ENCODE results near the gene GLIS1.

GLIS1 gene

DNA sequence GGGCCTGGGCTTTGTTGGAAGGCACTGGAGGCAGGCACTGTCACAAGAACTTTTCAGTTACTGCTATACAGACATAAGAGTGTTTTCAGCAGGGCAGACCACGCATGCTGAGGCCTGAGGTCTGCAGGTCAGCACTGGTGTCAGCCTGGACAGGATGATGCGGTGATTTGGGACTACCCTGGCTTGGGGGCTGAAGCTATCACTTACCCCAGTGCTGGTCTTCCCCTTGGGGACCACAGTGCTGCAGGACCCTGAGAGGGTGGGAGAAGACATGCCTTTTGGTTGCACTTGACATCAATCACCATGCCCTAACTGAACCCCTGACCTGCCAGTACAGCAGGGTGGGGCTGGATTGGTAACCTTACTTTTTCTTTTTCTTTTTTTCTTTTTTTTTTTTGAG lies 270.6 kb downstream of the GLIS1 start:
- CTCF ChIA-PET, result interaction anchor here (0.9 to 1.0 kb wide), 2 partner anchors 19 to 190 kb away, joined by 3 read pairs; no protein-coding TSS in a partner anchor
- no peak for DNase-seq
- Mint-ChIP-seq H3K4me1 (no peaks in the 10 kb centered on the region), H3K27me3 (peaks cover 11% of the 10 kb centered on the region), H3K4me3 (no peak overlapping the region), H3K36me3 (no peaks in the 10 kb centered on the region), H3K27ac (no peak overlapping the region), H3K9me3 (no peaks in the 10 kb centered on the region)

DNA sequence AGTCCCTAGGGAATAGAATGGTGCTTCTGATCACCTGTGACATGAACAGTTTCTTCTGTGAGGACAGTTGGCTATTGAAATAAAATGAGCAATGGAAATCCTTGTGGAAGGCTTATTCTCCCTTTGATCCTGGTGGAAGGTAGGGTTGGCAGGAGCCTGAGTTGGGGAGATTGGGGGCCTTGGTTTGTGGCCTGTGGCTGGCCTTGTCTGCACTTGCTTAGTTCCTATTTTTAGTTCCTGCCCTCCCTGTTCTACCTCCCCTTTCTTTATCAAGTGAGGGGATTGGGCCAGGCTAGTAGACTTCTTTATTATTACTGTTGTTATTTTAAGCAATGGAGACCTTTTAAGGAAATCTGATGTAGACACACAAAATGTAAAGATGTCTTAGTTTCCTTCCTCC lies 271.6 kb downstream of the GLIS1 start:
- Mint-ChIP-seq H3K36me3 (no peaks in the 10 kb centered on the region), H3K9me3 (no peaks in the 10 kb centered on the region), H3K27ac (no peak overlapping the region), H3K4me3 (no peak overlapping the region), H3K27me3 (peaks cover 11% of the 10 kb centered on the region), H3K4me1 (no peaks in the 10 kb centered on the region)
- CTCF ChIA-PET, result no interaction called here
- no peak for DNase-seq

DNA sequence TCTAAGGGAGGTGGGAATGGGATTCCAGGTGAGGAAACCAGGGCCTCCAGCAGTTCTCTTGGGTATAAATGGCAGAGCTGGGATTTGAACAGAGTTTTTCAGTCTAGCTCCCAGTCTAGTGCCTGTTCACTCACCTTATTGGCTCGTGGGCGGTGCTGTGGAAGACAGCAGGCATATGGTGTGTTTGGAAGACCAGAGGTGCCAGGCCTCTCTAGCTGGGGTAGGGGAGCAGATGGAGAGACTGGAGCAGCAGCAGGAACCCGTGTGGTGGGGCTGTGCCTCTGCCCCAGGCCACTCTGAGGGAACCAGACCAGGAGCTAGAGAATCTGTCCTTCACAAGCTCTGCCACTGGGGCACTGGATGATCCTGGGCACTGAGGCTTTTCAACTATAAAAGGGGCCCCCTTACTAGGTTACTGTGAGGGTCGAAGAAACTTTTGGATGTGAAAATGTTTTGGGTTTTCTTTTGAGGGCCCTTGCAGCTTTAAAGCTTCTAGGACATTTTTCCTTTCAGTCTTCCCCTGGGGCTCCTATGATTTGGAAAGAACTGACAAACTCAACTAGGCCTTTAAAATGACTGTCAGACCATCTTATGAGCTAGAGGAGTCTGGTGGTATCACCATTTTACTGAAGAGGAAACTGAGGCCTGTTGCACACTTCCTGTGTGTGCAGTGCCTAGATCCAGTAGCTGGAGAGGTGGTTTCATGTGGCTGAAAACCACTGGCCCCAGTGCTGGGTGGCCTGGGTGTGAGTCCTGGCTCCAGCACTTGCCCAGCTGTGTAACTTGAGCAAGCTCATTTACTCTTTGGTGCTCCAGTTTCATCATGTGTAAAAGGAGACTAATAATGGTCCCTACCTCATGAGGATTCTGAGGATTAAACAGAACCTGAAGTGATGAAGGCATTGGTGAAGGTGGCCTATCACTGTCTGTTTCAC lies 273.7 kb downstream of the GLIS1 start:
- no peaks in the 10 kb centered on the region for H3K4me1 Mint-ChIP-seq
- H3K4me3 Mint-ChIP-seq, result no peak overlapping the region
- H3K9me3 Mint-ChIP-seq, result no peaks in the 10 kb centered on the region
- peaks cover 11% of the 10 kb centered on the region for H3K27me3 Mint-ChIP-seq
- CTCF ChIA-PET, result interaction anchor here (1.0 to 1.3 kb wide), 2 partner anchors 15 to 191 kb away, joined by 3 to 4 read pairs; no protein-coding TSS in a partner anchor
- H3K36me3 Mint-ChIP-seq, result no peaks in the 10 kb centered on the region
- H3K27ac Mint-ChIP-seq, result no peak overlapping the region
- no peak for DNase-seq

DNA sequence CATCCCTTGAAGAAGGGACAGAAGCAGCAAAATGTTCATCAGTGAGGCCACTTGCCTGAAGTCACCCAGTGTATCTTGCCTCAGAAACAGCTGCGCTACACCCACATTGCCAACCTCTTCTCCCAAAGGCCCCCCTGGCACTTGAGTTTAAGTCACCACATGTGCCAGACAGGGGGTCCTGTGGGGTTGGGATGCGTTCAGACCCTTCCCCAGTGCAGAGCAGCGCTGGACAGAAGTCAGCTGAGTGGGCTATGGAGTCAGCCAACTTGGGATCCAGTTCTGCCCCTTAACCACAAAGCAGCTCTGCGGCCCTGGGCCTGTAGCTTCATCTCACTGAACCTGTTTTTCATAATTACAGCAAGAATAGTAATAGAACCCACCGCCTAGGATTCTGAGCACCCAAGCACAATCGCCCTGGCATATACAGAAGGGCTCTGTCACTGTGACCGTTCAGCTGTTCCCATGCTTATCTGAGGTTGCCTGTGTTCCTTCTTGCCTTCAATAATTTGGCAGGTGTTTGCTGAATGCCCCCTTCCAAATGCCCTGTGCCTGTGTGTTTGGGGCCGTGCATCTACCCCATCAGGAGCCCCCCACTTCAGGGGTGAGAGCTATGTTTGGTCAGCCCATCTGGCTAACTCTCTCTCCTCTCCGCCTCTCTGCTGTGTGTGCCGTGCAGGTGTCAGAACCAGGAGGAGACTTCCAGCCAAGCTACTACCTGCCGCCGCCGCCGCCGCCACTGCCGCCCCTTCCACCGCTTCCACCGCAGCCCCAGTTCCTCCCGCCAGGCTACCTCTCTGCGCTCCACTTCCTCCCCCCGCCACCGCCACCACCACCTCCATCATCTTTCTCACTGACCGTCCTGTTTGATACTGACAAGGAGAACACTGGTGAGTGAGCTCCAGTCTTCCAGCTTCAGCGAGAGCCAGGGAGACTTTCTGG lies 274.7 kb downstream of the GLIS1 start:
- DNase-seq, result no peak
- H3K9me3 Mint-ChIP-seq, result no peaks in the 10 kb centered on the region
- no peaks in the 10 kb centered on the region for H3K4me1 Mint-ChIP-seq
- H3K36me3 Mint-ChIP-seq, result no peaks in the 10 kb centered on the region
- H3K27me3 Mint-ChIP-seq, result peaks cover 6% of the 10 kb centered on the region
- H3K27ac Mint-ChIP-seq, result no peak overlapping the region
- CTCF ChIA-PET, result interaction anchor here (1.3 kb wide), 1 partner anchor 14 kb away, joined by 4 read pairs; no protein-coding TSS in a partner anchor
- H3K4me3 Mint-ChIP-seq, result no peak overlapping the region

DNA sequence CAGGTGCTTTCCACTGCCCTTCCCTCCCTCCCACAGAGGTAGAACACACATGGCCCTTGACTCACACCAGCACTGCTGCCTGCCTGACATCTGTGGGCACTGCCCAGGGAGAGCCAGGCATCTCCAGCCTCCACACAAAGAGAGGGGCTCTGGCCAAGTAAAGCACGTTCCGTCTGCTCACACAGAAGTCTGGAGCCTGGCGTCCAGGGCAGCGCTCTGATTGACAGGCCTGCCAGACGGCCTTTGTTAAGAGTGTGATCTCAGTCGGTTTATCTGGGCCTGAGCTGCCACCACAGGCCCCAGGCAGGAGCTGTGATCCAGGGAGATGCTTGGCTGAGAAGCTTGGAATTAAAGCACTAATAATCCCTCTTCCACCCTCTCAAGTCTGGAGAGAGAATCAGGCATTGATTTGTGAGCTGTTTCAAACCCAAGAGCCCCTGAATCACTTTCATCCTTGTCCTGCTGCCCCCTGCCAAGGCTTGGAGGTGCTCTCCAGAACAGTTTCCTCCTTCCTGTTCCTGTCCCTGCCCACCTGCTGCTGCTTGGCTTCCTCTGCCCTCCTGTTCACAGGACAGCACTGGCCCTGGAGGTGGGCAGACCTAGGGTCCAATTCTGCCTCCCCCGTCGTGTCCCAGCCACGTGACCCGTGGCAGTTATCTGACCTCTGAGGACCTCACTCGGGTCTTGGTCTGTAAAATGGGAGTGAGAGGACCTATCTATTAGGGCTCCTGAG lies 276.0 kb downstream of the GLIS1 start:
- no peak overlapping the region for H3K27ac Mint-ChIP-seq
- H3K4me3 Mint-ChIP-seq, result no peak overlapping the region
- no peaks in the 10 kb centered on the region for H3K4me1 Mint-ChIP-seq
- CTCF ChIA-PET, result no interaction called here
- H3K36me3 Mint-ChIP-seq, result no peaks in the 10 kb centered on the region
- H3K9me3 Mint-ChIP-seq, result no peaks in the 10 kb centered on the region
- no peak for DNase-seq
- peaks cover 6% of the 10 kb centered on the region for H3K27me3 Mint-ChIP-seq

DNA sequence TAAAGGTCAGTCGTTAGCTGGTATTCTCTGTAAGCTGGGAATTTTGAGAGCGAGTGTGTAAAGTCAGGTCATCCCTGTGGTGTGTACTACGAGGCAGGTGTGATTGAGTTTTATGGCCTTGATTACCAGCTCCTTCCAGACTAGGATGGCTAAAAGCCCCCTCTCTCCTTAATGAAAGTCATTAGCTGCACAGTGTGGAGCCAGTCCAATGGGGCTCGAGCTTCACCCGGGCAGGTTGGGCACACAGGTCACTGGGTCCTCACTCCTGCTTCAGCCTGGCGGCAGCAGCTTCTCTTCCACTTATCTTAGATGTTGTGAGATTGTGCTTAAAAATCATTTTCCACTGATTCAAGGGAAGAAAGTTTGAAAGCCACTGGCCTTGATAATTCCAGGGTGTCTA lies 276.8 kb downstream of the GLIS1 start:
- Mint-ChIP-seq H3K4me1 (no peaks in the 10 kb centered on the region), H3K36me3 (no peaks in the 10 kb centered on the region), H3K4me3 (no peak overlapping the region), H3K9me3 (no peaks in the 10 kb centered on the region), H3K27me3 (peaks cover 7% of the 10 kb centered on the region), H3K27ac (no peak overlapping the region)
- CTCF ChIA-PET, result no interaction called here
- DNase-seq, result no peak

DNA sequence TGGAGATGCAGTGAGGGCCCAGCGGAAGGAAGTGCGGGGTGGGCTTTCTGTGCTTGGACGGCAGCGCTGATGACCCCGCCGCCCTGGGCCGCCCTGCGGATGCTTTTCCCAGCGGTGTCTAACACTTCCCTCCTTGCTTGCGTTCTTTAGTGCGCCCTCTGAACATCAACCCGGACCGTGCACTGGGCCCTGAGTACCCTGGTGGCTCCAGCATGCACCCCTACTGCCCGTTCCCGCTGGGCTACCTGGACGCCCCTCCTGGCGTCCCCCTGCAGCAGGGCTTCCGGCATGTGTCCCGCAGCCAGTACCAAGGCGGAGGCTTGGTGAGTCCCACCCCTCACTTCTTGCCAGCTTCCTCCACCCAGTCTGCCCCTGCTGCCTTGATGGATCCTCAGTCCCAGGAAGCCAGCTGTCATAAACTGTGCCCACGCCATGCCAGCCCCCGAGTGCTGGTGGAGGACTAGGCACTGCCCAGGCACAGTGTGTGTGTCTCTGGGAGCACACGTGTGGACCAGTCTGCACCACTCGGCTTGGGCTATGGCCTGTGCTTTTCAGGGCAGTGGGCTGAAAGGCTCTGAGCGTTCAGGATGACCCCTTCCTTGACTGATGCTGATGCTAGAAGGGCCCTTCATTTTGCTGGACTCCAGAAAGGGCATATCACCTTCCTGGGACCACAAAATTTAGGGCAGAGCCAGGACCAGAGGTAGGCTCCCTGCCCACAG lies 277.5 kb downstream of the GLIS1 start:
- Mint-ChIP-seq H3K27ac (no peak overlapping the region), H3K4me3 (no peak overlapping the region), H3K9me3 (no peaks in the 10 kb centered on the region), H3K27me3 (peaks cover 11% of the 10 kb centered on the region), H3K4me1 (no peaks in the 10 kb centered on the region), H3K36me3 (no peaks in the 10 kb centered on the region)
- DNase-seq, result no peak
- CTCF ChIA-PET, result no interaction called here

DNA sequence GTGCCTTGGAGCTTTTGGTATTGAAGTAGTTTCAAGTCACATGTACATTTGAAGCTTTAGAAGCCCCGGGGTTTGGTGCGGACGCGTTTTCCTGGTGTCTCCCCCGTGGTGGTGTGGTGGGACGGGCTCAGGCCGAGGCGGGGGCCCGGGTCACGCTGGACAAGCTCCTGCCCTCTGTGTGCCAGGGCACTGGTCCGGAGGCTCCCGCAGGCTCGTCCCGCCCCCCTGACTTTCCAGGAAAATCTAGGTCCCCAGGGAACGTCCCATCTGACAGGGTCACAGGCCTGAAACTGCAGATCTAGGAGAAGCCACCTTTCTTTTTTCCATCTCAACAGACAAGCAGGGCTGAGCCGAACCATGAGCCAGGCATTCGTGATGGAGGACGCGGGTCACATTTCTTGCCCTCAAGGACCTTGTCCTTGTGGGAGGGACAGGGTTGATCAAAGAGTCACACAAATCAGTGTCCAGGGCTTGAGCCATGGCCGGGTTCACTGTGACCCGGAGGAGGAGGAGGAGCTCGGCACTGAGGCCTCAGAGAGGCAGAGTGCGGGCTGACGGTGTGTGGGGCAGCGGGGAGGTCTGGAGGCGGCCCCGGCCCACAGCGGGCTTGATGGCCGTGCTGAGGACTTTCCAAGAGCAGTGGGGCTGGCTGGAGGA lies 278.2 kb downstream of the GLIS1 start:
- peaks cover 11% of the 10 kb centered on the region for H3K27me3 Mint-ChIP-seq
- DNase-seq, result no peak
- H3K9me3 Mint-ChIP-seq, result no peaks in the 10 kb centered on the region
- CTCF ChIA-PET, result no interaction called here
- no peaks in the 10 kb centered on the region for H3K36me3 Mint-ChIP-seq
- no peak overlapping the region for H3K4me3 Mint-ChIP-seq
- no peak overlapping the region for H3K27ac Mint-ChIP-seq
- no peaks in the 10 kb centered on the region for H3K4me1 Mint-ChIP-seq

DNA sequence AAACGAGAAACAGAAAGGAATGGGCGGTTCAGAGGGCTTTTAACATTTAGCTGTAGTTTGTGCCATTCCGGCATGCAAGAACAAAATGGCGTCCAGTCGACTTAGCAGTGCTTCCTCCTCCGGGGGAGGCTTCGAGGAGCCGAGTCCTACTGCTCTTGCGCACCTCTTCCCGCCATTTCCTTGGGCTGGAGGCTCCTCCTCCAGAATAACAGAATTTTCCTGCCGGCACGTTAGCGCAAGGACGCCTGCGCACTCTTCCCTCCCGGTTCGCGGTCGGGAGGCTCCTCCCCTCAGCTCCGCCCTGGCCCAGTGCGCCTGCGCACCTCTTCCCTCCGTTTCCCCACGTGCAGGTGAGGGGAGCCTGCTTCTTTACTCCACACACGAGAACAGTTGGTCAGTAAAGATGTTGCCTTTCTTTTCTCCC lies 278.7 kb downstream of the GLIS1 start:
- no peak overlapping the region for H3K27ac Mint-ChIP-seq

DNA sequence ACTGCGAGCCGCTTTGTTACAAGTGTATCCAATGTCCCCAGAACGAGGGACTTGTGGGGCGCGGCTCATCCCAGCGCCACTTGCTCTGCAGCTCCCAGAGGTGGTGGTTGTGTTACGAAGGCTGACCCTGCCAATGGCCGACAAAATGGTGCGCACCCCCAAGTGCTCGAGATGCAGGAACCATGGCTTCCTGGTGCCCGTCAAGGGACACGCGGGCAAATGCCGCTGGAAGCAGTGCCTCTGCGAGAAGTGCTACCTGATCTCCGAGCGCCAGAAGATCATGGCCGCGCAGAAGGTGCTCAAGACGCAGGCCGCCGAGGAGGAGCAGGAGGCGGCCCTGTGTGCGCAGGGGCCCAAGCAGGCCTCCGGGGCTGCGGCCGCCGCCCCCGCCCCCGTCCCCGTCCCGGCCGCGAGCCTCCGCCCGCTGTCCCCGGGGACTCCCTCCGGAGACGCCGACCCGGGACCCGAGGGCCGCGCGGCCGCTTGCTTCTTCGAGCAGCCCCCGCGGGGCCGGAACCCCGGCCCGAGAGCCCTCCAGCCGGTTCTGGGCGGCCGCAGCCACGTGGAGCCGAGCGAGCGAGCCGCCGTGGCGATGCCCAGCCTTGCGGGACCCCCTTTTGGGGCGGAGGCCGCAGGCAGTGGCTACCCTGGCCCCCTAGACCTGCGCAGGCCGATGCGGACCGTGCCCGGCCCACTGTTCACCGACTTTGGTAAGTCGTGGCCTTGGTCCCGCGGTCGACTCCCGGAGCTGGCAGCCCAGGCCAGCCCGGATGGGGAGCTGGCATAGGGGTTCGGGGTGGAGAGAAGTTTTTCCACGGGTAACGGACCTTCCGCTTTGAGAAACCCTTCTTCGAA lies 279.4 kb downstream of the GLIS1 start, which contains the start of gene DMRTB1:
TSS of gene DMRTB1 (plus strand) at position 79 of the 855 bp plus-strand sequence. CDS start at position 134, 55 bp downstream.
- Mint-ChIP-seq H3K4me3 (no peak within 1 kb of the TSS), H3K27ac (no peak within 1 kb of the TSS), H3K36me3 (no peaks in the 10 kb centered on the region), H3K4me1 (no peaks in the 10 kb centered on the region), H3K9me3 (no peaks in the 10 kb centered on the region), H3K27me3 (peaks cover 8% of the 10 kb centered on the region)
- CTCF ChIA-PET, result interaction anchor here (0.9 kb wide), 1 partner anchor 11 kb away, joined by 4 read pairs; no protein-coding TSS in a partner anchor
- DNase-seq, result no peak

More for the DNA sequence above, 278.7 kb downstream of the GLIS1 start:
- CTCF ChIA-PET, result no interaction called here
- no peaks in the 10 kb centered on the region for H3K36me3 Mint-ChIP-seq
- no peaks in the 10 kb centered on the region for H3K9me3 Mint-ChIP-seq
- H3K4me1 Mint-ChIP-seq, result no peaks in the 10 kb centered on the region
- H3K27me3 Mint-ChIP-seq, result peaks cover 11% of the 10 kb centered on the region
- H3K4me3 Mint-ChIP-seq, result no peak overlapping the region
- no peak for DNase-seq

DNA sequence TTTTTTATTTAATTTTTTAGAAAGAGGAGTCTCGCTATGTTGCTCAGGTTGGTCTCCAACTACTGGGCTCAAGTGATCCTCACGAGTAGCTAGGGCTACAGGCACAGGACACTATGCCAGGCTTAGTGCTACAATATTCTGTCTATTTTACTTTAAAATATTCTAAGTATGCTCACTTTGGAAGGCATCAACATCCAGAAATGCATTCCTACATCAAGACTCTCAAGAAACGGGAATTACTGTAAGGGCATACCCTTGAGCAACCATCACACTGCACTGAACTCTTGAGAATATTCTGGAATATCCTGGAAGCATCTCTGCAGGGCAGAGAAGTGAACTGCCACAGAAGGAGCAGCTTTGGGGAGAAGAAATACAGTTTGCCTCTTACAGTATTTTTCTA lies 280.3 kb downstream of the GLIS1 start:
- Mint-ChIP-seq H3K9me3 (no peaks in the 10 kb centered on the region), H3K4me1 (no peaks in the 10 kb centered on the region), H3K4me3 (no peak overlapping the region), H3K27ac (no peak overlapping the region), H3K27me3 (peaks cover 11% of the 10 kb centered on the region), H3K36me3 (no peaks in the 10 kb centered on the region)
- no peak for DNase-seq
- CTCF ChIA-PET, result interaction anchor here (0.9 kb wide), 1 partner anchor 10 kb away, joined by 4 read pairs; no protein-coding TSS in a partner anchor

Measured in activated naive CD4-positive, alpha-beta T cell treated with anti-CD3 and anti-CD28 coated beads, Interleukin-2, amount 10 ng/mL, durations not matched to agents 7 days and 5 days (primary cell).